Measurements from ENCODE around the gene PSTPIP1.
A peak's percentile ranks its signal among the peaks of the same experiment; 100 is the strongest.

Gene PSTPIP1

GRCh38 chr15:77074350-77074749 is 79.4 kb downstream of the PSTPIP1 start:
- peaks cover 2% of the 10 kb centered on the region for H3K36me3 ChIP-seq (ENCODE audit: control insufficient read depth, insufficient read depth, low read length, severe bottlenecking)
- H3K4me3 ChIP-seq (ENCODE audit: low read length) = no peak overlapping the region
- H3K4me1 ChIP-seq (ENCODE audit: control insufficient read depth, insufficient read depth, low read length) = peaks cover 28% of the 10 kb centered on the region
- H3K27me3 ChIP-seq (replicated peaks; ENCODE audit: control insufficient read depth, insufficient read depth, low read length) = no peaks in the 10 kb centered on the region
- no peaks in the 10 kb centered on the region for H3K9me3 ChIP-seq (ENCODE audit: control insufficient read depth, low read length)
- H3K9ac ChIP-seq (ENCODE audit: low read length) = no peak overlapping the region
- DNase-seq (ENCODE audit: low read depth) = no peak

GRCh38 chr15:77075528-77075927 is 80.6 kb downstream of the PSTPIP1 start:
- peak; percentile 56 for DNase-seq (ENCODE audit: low read depth)
- Histone ChIP-seq H3K9ac (ENCODE audit: low read length) (peak overlapping the region; percentile 47), H3K4me3 (ENCODE audit: low read length) (no peak overlapping the region)

GRCh38 chr15:77076323-77076915 is 81.5 kb downstream of the PSTPIP1 start:
- Histone ChIP-seq H3K36me3 (ENCODE audit: control insufficient read depth, insufficient read depth, low read length, severe bottlenecking) (no peaks in the 10 kb centered on the region), H3K27me3 (replicated peaks; ENCODE audit: control insufficient read depth, insufficient read depth, low read length) (no peaks in the 10 kb centered on the region), H3K4me1 (ENCODE audit: control insufficient read depth, insufficient read depth, low read length) (peaks cover 24% of the 10 kb centered on the region), H3K4me3 (ENCODE audit: low read length) (no peak overlapping the region), H3K9me3 (ENCODE audit: control insufficient read depth, low read length) (no peaks in the 10 kb centered on the region), H3K9ac (ENCODE audit: low read length) (peak overlapping the region; percentile 47)
- no peak for DNase-seq (ENCODE audit: low read depth)

More at GRCh38 chr15:77075528-77075927, 80.6 kb downstream of the PSTPIP1 start:
- H3K9me3 ChIP-seq (ENCODE audit: control insufficient read depth, low read length) = no peaks in the 10 kb centered on the region
- H3K4me1 ChIP-seq (ENCODE audit: control insufficient read depth, insufficient read depth, low read length) = peaks cover 28% of the 10 kb centered on the region
- no peaks in the 10 kb centered on the region for H3K27me3 ChIP-seq (replicated peaks; ENCODE audit: control insufficient read depth, insufficient read depth, low read length)
- no peaks in the 10 kb centered on the region for H3K36me3 ChIP-seq (ENCODE audit: control insufficient read depth, insufficient read depth, low read length, severe bottlenecking)

GRCh38 chr15:77081971-77082370 is 87.0 kb downstream of the PSTPIP1 start:
- Histone ChIP-seq H3K9me3 (ENCODE audit: control insufficient read depth, low read length) (no peaks in the 10 kb centered on the region), H3K4me1 (ENCODE audit: control insufficient read depth, insufficient read depth, low read length) (peaks cover 29% of the 10 kb centered on the region), H3K4me3 (ENCODE audit: low read length) (no peak overlapping the region), H3K36me3 (ENCODE audit: control insufficient read depth, insufficient read depth, low read length, severe bottlenecking) (no peaks in the 10 kb centered on the region), H3K9ac (ENCODE audit: low read length) (no peak overlapping the region), H3K27me3 (replicated peaks; ENCODE audit: control insufficient read depth, insufficient read depth, low read length) (no peaks in the 10 kb centered on the region)
- DNase-seq (ENCODE audit: low read depth) = no peak

- no peak for DNase-seq (ENCODE audit: low read depth)
- H3K4me1 ChIP-seq (ENCODE audit: control insufficient read depth, insufficient read depth, low read length) = peaks cover 29% of the 10 kb centered on the region
- H3K9me3 ChIP-seq (ENCODE audit: control insufficient read depth, low read length) = no peaks in the 10 kb centered on the region
- H3K9ac ChIP-seq (ENCODE audit: low read length) = peak overlapping the region; percentile 35
- H3K36me3 ChIP-seq (ENCODE audit: control insufficient read depth, insufficient read depth, low read length, severe bottlenecking) = no peaks in the 10 kb centered on the region
- no peaks in the 10 kb centered on the region for H3K27me3 ChIP-seq (replicated peaks; ENCODE audit: control insufficient read depth, insufficient read depth, low read length)
- peak overlapping the region; percentile 60 for H3K4me3 ChIP-seq (ENCODE audit: low read length)
Observed at GRCh38 chr15:77083381-77084160, 88.6 kb downstream of the PSTPIP1 start.

GRCh38 chr15:77084436-77084835 is 89.5 kb downstream of the PSTPIP1 start:
- H3K4me1 ChIP-seq (ENCODE audit: control insufficient read depth, insufficient read depth, low read length) = peaks cover 29% of the 10 kb centered on the region
- no peaks in the 10 kb centered on the region for H3K27me3 ChIP-seq (replicated peaks; ENCODE audit: control insufficient read depth, insufficient read depth, low read length)
- no peak overlapping the region for H3K9ac ChIP-seq (ENCODE audit: low read length)
- no peaks in the 10 kb centered on the region for H3K36me3 ChIP-seq (ENCODE audit: control insufficient read depth, insufficient read depth, low read length, severe bottlenecking)
- H3K4me3 ChIP-seq (ENCODE audit: low read length) = peak overlapping the region; percentile 6
- no peaks in the 10 kb centered on the region for H3K9me3 ChIP-seq (ENCODE audit: control insufficient read depth, low read length)
- no peak for DNase-seq (ENCODE audit: low read depth)

GRCh38 chr15:77085297-77085696 is 90.4 kb downstream of the PSTPIP1 start:
- H3K4me3 ChIP-seq (ENCODE audit: low read length) = no peak overlapping the region

More at GRCh38 chr15:77085297-77085696, 90.4 kb downstream of the PSTPIP1 start:
- H3K27me3 ChIP-seq (replicated peaks; ENCODE audit: control insufficient read depth, insufficient read depth, low read length) = no peaks in the 10 kb centered on the region
- no peaks in the 10 kb centered on the region for H3K36me3 ChIP-seq (ENCODE audit: control insufficient read depth, insufficient read depth, low read length, severe bottlenecking)
- H3K4me1 ChIP-seq (ENCODE audit: control insufficient read depth, insufficient read depth, low read length) = peaks cover 29% of the 10 kb centered on the region
- no peaks in the 10 kb centered on the region for H3K9me3 ChIP-seq (ENCODE audit: control insufficient read depth, low read length)
- H3K9ac ChIP-seq (ENCODE audit: low read length) = peak overlapping the region; percentile 33
- DNase-seq (ENCODE audit: low read depth) = no peak
